ENCODE results near the gene FAM124A.

Gene FAM124A

DNA sequence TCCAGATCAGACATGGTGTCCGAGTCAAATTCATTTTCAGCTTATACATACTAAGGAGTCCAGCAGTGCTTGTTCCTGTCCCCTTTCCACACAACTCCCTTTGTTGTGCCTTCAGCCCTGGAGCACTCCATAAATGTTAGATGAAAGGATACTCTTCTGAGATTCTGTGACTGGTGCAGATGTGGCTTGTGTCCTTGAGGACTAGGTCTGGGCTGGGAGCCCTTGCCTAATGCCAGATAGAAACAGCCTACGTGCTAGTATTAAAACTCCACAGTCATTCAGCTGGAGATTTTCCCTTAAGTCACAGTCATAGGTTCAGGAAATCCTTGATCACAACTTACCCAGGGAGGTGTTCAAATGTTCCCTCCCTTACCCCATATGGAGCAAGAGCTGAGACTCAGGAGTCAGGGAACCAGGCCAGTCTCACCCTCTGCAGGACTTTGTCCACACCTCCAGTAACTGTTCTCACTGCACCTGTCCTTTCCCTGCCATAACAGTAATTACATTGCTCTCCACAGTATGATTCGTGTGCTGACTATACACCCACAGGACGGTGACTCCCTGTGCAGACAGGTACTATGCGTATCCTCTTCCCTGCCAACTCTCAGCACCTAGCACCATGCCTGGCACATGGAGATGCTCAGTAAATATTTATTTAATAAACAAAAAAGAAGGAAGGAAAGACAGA lies 101.8 kb downstream of the FAM124A start:
- no peaks in the 10 kb centered on the region for H3K79me1 ChIP-seq (replicated peaks; ENCODE audit: low read length, poor library complexity, severe bottlenecking)
- H2AFZ ChIP-seq (ENCODE audit: low read depth, low read length), result no peak overlapping the region
- H3K14ac ChIP-seq (ENCODE audit: low read length in 2 of 2), result no peak overlapping the region
- DNase-seq, result no peak
- H3K27ac ChIP-seq (ENCODE audit: low read length, poor library complexity, severe bottlenecking), result no peak overlapping the region
- no peak overlapping the region for H2BK5ac ChIP-seq (ENCODE audit: low read depth, low read length, poor library complexity, severe bottlenecking)
- no peak overlapping the region for H3K4me2 ChIP-seq (ENCODE audit: low read length, poor library complexity, severe bottlenecking)
- no peak overlapping the region for H3K18ac ChIP-seq (ENCODE audit: low read depth in 1 of 2, low read length in 2 of 2)
- no peak overlapping the region for H4K91ac ChIP-seq (ENCODE audit: low read length)
- H2BK12ac ChIP-seq (ENCODE audit: low read length in 2 of 2), result no peak overlapping the region
- no peak overlapping the region for H3K4ac ChIP-seq (ENCODE audit: low read depth in 1 of 2, low read length in 2 of 2)
- H3K27me3 ChIP-seq (ENCODE audit: control insufficient read depth in 1 of 2, insufficient read depth in 1 of 2, low read length in 2 of 2), result peaks cover 0 to 8% of the 10 kb centered on the region in 2 experiments
- no peaks in the 10 kb centered on the region for H3K9me3 ChIP-seq (ENCODE audit: control insufficient read depth, low read length)
- no peak overlapping the region for H2BK120ac ChIP-seq (ENCODE audit: low read depth, low read length)
- no peaks in the 10 kb centered on the region for H3K36me3 ChIP-seq (ENCODE audit: control insufficient read depth in 1 of 2, insufficient read depth in 2 of 2, low read depth in 1 of 2, low read length in 2 of 2)
- H3K9ac ChIP-seq (ENCODE audit: low read length), result no peak overlapping the region
- no peak overlapping the region for H3K23ac ChIP-seq (ENCODE audit: low read length in 2 of 2)
- no peaks in the 10 kb centered on the region for H3K4me1 ChIP-seq (ENCODE audit: control insufficient read depth, insufficient read depth, low read depth, low read length)
- no peak overlapping the region for H3K4me3 ChIP-seq (ENCODE audit: insufficient read depth in 1 of 2, low read depth in 1 of 2, low read length in 2 of 2)
- H4K8ac ChIP-seq (ENCODE audit: low read length), result no peak overlapping the region
- WGBS, result 73% methylated on average over 4 of the region's 5 CpGs
- H2BK15ac ChIP-seq (ENCODE audit: low read depth, poor library complexity, severe bottlenecking), result no peak overlapping the region
- H2AK5ac ChIP-seq (ENCODE audit: low read length, severe bottlenecking), result no peak overlapping the region

DNA sequence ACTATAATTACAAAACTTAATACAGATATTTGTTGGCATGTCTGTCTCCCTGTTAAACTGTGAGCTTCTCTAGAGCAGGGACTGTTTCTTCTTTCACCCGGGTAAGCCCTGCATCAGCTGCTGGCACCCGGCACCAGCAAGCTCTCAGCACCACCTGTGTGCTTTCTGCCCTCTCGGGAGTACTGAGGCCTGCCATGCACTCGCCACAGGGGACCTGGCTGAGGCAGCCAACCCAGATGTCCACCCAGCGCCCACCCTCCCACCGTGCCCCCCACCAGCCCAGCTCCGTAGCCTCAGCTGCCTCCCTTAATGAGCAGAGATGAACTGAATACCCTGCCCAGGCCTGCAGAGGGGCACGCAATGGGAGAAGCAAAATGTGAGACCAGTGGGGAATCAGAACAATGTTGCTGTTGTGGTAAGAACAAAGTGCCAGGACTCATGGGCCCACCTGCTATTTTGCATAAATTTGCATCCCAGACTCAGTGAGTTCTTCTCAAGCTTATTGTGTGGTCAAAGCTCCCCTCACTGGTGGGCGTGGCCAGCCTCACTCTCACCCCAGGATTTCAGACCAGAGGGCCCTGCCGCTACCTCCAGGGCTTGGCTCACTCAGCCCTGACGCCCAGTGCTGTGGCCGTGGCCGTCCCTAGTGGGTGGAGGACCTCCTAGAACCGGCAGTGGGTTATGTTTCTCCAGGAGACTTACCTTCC lies 102.7 kb downstream of the FAM124A start:
- no peak overlapping the region for H3K4me2 ChIP-seq (ENCODE audit: low read length, poor library complexity, severe bottlenecking)
- H3K36me3 ChIP-seq (ENCODE audit: control insufficient read depth in 1 of 2, insufficient read depth in 2 of 2, low read depth in 1 of 2, low read length in 2 of 2), result no peaks in the 10 kb centered on the region
- no peak overlapping the region for H3K23ac ChIP-seq (ENCODE audit: low read length in 2 of 2)
- no peak overlapping the region for H3K4me3 ChIP-seq (ENCODE audit: insufficient read depth in 1 of 2, low read depth in 1 of 2, low read length in 2 of 2)
- no peaks in the 10 kb centered on the region for H3K9me3 ChIP-seq (ENCODE audit: control insufficient read depth, low read length)
- no peak overlapping the region for H3K14ac ChIP-seq (ENCODE audit: low read length in 2 of 2)
- no peak overlapping the region for H4K8ac ChIP-seq (ENCODE audit: low read length)
- no peak overlapping the region for H2AK5ac ChIP-seq (ENCODE audit: low read length, severe bottlenecking)
- H3K9ac ChIP-seq (ENCODE audit: low read length), result no peak overlapping the region
- H4K91ac ChIP-seq (ENCODE audit: low read length), result no peak overlapping the region
- H3K18ac ChIP-seq (ENCODE audit: low read depth in 1 of 2, low read length in 2 of 2), result no peak overlapping the region
- no peak overlapping the region for H3K4ac ChIP-seq (ENCODE audit: low read depth in 1 of 2, low read length in 2 of 2)
- H3K4me1 ChIP-seq (ENCODE audit: control insufficient read depth, insufficient read depth, low read depth, low read length), result no peaks in the 10 kb centered on the region
- H2BK12ac ChIP-seq (ENCODE audit: low read length in 2 of 2), result no peak overlapping the region
- no peak overlapping the region for H2AFZ ChIP-seq (ENCODE audit: low read depth, low read length)
- DNase-seq, result no peak
- H3K27me3 ChIP-seq (ENCODE audit: control insufficient read depth in 1 of 2, insufficient read depth in 1 of 2, low read length in 2 of 2), result peaks cover 0 to 8% of the 10 kb centered on the region in 2 experiments
- no peak overlapping the region for H2BK15ac ChIP-seq (ENCODE audit: low read depth, poor library complexity, severe bottlenecking)
- no peak overlapping the region for H2BK120ac ChIP-seq (ENCODE audit: low read depth, low read length)
- no peaks in the 10 kb centered on the region for H3K79me1 ChIP-seq (replicated peaks; ENCODE audit: low read length, poor library complexity, severe bottlenecking)
- 85% methylated on average over 13 of the region's 14 CpGs for WGBS
- H3K27ac ChIP-seq (ENCODE audit: low read length, poor library complexity, severe bottlenecking), result no peak overlapping the region
- H2BK5ac ChIP-seq (ENCODE audit: low read depth, low read length, poor library complexity, severe bottlenecking), result no peak overlapping the region

DNA sequence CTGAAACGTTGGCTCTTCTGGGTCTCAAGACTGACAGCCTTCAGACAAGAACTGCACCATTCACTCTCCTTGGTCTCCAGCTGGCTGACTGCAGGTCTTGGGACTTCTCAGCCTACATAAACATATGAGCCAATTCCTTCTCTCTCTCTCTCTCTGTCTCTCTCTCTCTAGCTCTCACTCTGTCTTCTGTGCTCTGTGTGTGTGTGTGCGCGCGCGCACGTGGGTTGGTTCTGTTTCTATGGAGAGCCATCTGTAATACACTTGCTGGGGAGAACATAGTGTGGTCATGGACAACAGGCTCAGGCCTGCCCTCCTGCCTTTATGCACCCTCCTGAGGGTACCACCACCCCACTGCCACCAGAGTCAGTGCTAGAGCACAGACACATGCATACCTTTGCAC lies 103.6 kb downstream of the FAM124A start:
- no peak overlapping the region for H3K9ac ChIP-seq (ENCODE audit: low read length)
- H2AFZ ChIP-seq (ENCODE audit: low read depth, low read length), result no peak overlapping the region
- H3K36me3 ChIP-seq (ENCODE audit: control insufficient read depth in 1 of 2, insufficient read depth in 2 of 2, low read depth in 1 of 2, low read length in 2 of 2), result peaks cover 0 to 3% of the 10 kb centered on the region in 2 experiments
- no peak overlapping the region for H3K4me2 ChIP-seq (ENCODE audit: low read length, poor library complexity, severe bottlenecking)
- peak overlapping the region; percentile 5 for H4K91ac ChIP-seq (ENCODE audit: low read length)
- no peaks in the 10 kb centered on the region for H3K9me3 ChIP-seq (ENCODE audit: control insufficient read depth, low read length)
- DNase-seq, result no peak
- no peak overlapping the region for H2BK5ac ChIP-seq (ENCODE audit: low read depth, low read length, poor library complexity, severe bottlenecking)
- H4K8ac ChIP-seq (ENCODE audit: low read length), result no peak overlapping the region
- H3K27me3 ChIP-seq (ENCODE audit: control insufficient read depth in 1 of 2, insufficient read depth in 1 of 2, low read length in 2 of 2), result peaks cover 0 to under 1% of the 10 kb centered on the region in 2 experiments
- H3K27ac ChIP-seq (ENCODE audit: low read length, poor library complexity, severe bottlenecking), result no peak overlapping the region
- WGBS, result 96% methylated on average over 5 of the region's 6 CpGs
- H3K14ac ChIP-seq (ENCODE audit: low read length in 2 of 2), result no peak overlapping the region
- H2BK120ac ChIP-seq (ENCODE audit: low read depth, low read length), result no peak overlapping the region
- no peak overlapping the region for H3K4ac ChIP-seq (ENCODE audit: low read depth in 1 of 2, low read length in 2 of 2)
- no peak overlapping the region for H3K4me3 ChIP-seq (ENCODE audit: insufficient read depth in 1 of 2, low read depth in 1 of 2, low read length in 2 of 2)
- H3K4me1 ChIP-seq (ENCODE audit: control insufficient read depth, insufficient read depth, low read depth, low read length), result peaks cover 4% of the 10 kb centered on the region
- no peaks in the 10 kb centered on the region for H3K79me1 ChIP-seq (replicated peaks; ENCODE audit: low read length, poor library complexity, severe bottlenecking)
- H3K18ac ChIP-seq (ENCODE audit: low read depth in 1 of 2, low read length in 2 of 2), result no peak overlapping the region
- no peak overlapping the region for H2BK15ac ChIP-seq (ENCODE audit: low read depth, poor library complexity, severe bottlenecking)
- no peak overlapping the region for H2AK5ac ChIP-seq (ENCODE audit: low read length, severe bottlenecking)
- H3K23ac ChIP-seq (ENCODE audit: low read length in 2 of 2), result no peak overlapping the region
- no peak overlapping the region for H2BK12ac ChIP-seq (ENCODE audit: low read length in 2 of 2)

DNA sequence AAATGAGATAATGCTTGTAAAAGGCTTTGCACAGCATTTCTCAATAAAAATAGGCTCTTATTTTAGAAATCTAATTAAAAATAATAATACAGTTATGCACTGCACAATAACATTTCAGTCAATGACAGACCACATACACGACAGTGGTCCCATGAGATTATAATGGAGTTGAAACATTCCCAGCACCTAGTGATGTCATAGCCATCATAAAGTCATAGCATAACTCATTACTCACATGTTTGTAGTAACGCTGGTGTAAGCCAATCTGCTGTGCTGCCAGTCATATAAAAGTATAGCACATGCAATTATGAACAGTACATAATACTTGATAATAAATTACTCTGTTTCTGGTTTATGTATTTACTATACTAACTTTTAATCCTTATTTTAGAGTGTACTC lies 104.6 kb downstream of the FAM124A start:
- H2BK5ac ChIP-seq (ENCODE audit: low read depth, low read length, poor library complexity, severe bottlenecking), result no peak overlapping the region
- H2AK5ac ChIP-seq (ENCODE audit: low read length, severe bottlenecking), result no peak overlapping the region
- no peak overlapping the region for H3K27ac ChIP-seq (ENCODE audit: low read length, poor library complexity, severe bottlenecking)
- no peak overlapping the region for H3K9ac ChIP-seq (ENCODE audit: low read length)
- no peaks in the 10 kb centered on the region for H3K79me1 ChIP-seq (replicated peaks; ENCODE audit: low read length, poor library complexity, severe bottlenecking)
- no peak overlapping the region for H3K23ac ChIP-seq (ENCODE audit: low read length in 2 of 2)
- H2AFZ ChIP-seq (ENCODE audit: low read depth, low read length), result no peak overlapping the region
- no peak overlapping the region for H3K4ac ChIP-seq (ENCODE audit: low read depth in 1 of 2, low read length in 2 of 2)
- no peaks in the 10 kb centered on the region for H3K9me3 ChIP-seq (ENCODE audit: control insufficient read depth, low read length)
- H3K4me3 ChIP-seq (ENCODE audit: insufficient read depth in 1 of 2, low read depth in 1 of 2, low read length in 2 of 2), result no peak overlapping the region
- no peaks in the 10 kb centered on the region for H3K27me3 ChIP-seq (ENCODE audit: control insufficient read depth in 1 of 2, insufficient read depth in 1 of 2, low read length in 2 of 2)
- no peak overlapping the region for H3K18ac ChIP-seq (ENCODE audit: low read depth in 1 of 2, low read length in 2 of 2)
- no peak overlapping the region for H4K8ac ChIP-seq (ENCODE audit: low read length)
- no peak overlapping the region for H2BK15ac ChIP-seq (ENCODE audit: low read depth, poor library complexity, severe bottlenecking)
- H4K91ac ChIP-seq (ENCODE audit: low read length), result no peak overlapping the region
- no peak overlapping the region for H3K14ac ChIP-seq (ENCODE audit: low read length in 2 of 2)
- H2BK120ac ChIP-seq (ENCODE audit: low read depth, low read length), result no peak overlapping the region
- DNase-seq, result no peak
- H3K36me3 ChIP-seq (ENCODE audit: control insufficient read depth in 1 of 2, insufficient read depth in 2 of 2, low read depth in 1 of 2, low read length in 2 of 2), result peaks cover 0 to 7% of the 10 kb centered on the region in 2 experiments
- peaks cover 6% of the 10 kb centered on the region for H3K4me1 ChIP-seq (ENCODE audit: control insufficient read depth, insufficient read depth, low read depth, low read length)
- WGBS, result 78% methylated on average over 2 of the region's 2 CpGs
- H3K4me2 ChIP-seq (ENCODE audit: low read length, poor library complexity, severe bottlenecking), result no peak overlapping the region
- no peak overlapping the region for H2BK12ac ChIP-seq (ENCODE audit: low read length in 2 of 2)
